T-helper 2 cell treated with Interferon-gamma antibody and Interleukin-4, amounts not matched to agents 100 ng/mL and 5 ng/mL, for 36 hours (primary cell): ENCODE measurements around the gene REEP6. TPM values are rescaled to one million over a fixed set of nuclear protein-coding genes. Genes with fewer than 3 reads are reported as not detected.
"Not testable (repeated sequence)": the region's sequence is repeated elsewhere in the genome, so short reads cannot be mapped to it uniquely, and the experiment has no call there.

Experiments
- intact Hi-C: fragments of 100-400 bp; cut with micrococcal nuclease; formaldehyde crosslinking; loops from one replicate; pipeline ENCODE4 v1.15.1; 2023
- total RNA-seq: library from RNA; stranded (reverse); gene quantifications from 2 replicates; pipeline ENCODE4 v1.2.3, GENCODE V29; 2022

REEP6 gene
- total RNA-seq, 1 donor from 2014 or later = 1.7 TPM

DNA sequence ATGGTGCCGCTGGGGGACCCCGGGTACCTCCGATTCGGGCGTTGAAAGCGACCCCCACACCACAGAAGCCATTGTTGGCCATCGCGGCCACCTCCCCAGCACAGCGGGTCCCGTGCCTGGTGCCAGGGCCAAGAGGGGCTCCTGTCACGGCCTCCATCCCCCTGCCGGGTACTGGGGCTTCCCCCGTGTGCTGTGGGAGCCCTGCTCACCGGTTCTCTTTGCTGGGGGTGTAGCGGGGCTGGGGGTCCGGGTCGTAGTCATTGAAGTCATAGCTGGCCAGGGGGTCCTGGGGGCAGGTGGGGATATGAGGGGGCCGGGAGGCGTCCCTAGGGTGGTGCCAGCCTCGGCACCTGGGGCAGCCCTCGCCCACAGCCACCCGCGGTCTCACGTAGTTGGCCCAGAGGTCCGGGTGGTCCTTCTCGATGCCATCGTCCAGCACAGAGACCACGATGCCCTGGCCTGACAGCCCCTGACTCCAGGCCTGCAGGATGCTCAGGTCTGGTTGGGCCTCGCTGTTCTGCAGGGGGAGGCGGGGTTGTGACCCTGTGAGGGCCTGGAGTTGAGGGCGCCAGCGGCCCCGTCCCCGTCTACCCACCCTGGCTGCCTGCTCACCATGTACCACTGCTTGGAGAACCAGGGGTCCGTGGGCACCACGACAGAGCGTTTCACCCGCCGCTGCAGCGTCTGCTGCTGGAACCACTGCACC lies 3.3 kb upstream of the REEP6 start:
- intact Hi-C loops = no loop called here

DNA sequence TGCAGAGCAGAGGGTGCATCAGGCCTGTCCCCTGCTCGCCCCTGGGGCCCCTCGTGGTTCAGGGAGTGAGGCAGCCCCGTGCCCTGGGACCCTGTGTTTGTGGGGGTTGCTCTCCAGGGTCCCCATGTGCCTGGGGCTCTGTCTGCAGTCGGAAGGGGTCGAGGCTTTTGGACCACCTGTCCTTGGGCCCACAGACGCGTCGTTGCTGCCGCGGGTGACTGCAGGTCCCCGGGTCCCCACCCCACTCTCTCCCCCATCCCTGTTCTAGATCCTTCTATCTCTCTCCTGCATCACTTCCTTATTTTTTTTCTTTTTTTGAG lies 2.7 kb upstream of the REEP6 start:
- intact Hi-C loops = no loop called here

DNA sequence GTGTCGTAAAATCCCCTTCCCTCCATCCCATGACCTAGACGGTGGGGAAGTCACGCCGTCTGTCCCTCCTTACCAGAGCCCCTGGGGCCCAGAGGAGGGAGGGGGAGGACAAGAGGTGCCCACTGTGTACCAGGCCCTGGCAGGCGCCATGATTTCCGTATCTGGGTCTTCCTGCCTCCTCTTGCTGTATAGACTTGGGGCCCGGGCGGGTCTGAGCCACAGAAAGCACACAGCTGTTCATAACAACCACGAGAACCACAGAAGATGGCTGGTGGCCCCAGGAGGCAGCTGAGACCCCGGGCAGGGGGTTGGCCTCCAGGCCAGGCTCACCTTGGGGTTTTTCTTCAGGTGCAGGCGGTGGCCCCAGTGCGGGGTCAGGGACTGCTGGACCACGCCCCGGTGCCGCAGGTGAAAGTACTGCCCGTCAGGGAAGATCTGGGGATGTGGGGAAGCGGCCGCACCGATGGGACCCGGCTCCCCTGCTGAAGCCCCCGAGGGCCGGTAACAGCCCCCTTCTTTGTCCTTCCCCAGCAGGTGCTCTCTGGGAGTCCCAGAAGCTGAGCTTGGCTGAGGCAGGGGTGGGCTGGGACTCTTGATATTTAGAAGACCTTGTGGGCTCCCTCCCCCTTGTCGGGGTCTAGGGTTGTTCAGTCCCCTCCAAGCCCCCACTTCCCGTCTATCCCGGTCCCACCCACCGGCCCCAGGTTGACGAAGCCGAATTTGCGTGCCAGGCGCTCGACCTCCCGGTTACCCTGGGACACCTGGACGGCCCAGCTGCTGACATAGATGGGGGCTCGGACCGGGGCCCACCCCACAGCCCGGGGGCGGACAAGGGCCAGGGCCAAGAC lies 1.3 kb upstream of the REEP6 start:
- intact Hi-C loops = loop anchor here (1.0 kb wide), 3 partner anchors 10 to 44 kb away; partner anchors contain the start of genes ADAMTSL5 and C19orf25

DNA sequence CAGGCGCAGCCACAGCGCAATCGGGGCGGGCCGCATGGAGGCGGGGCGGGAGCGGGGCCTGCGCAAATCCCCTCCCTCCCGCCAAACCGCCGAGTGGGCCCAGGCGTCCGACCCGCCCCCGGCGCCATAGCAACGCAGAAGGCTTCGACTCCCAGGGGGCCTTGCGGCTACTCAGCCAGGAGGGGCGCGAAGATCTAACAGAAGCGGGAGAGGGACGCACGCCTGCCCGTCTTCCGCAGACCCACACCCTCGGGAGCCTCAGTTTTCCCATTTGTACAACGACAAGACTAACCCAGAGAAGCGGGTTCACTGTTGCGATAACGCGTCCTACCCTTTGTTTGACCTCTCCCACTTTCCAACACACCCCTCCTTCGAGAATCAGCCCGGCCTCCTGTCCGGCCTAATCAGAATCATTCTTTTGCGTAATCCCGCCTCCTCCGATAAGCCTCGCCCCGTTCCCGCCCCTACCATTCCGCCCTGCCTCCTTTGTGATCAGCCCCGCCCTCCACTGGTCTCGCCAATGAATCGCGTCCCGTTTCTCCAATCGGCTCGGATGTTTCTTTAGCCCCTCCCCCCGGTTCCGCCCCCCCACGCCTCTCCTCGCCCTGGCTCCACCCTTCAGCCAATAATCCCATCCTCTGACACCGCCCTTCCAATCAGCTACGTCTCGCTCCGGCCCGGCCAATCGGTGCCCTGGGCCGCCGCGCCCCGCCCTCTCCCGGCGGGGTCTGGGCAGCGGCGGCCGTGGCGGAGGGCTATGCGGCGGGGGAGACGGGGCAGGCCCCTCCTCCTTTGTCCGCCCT lies 469 bp upstream of the REEP6 start, which contains the start of gene PCSK4:
Gene PCSK4 (minus strand): TSS at position 40 of the 803 bp plus-strand sequence. CDS start 4 bp downstream, at position 36.
- intact Hi-C loops = loop anchor here (1.0 kb wide), 3 partner anchors 11 to 45 kb away; partner anchors contain the start of genes ADAMTSL5 and C19orf25

DNA sequence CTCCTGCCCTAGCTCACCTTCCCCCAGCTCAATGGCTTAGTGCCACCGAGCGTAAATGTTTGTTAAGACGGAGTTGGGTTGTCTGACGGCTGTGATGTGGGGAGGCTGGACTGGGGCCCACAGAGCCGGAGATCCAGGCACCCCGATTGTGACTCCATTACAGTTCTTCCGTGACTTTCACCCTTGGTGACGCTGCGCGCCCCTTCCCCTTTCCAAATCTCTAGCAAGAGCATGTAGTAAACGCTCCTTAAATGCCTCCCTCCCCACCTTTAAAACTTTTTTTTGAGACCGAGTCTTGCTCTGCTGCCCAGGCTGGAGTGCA lies 829 bp downstream of the REEP6 start:
- intact Hi-C loops = no loop called here

DNA sequence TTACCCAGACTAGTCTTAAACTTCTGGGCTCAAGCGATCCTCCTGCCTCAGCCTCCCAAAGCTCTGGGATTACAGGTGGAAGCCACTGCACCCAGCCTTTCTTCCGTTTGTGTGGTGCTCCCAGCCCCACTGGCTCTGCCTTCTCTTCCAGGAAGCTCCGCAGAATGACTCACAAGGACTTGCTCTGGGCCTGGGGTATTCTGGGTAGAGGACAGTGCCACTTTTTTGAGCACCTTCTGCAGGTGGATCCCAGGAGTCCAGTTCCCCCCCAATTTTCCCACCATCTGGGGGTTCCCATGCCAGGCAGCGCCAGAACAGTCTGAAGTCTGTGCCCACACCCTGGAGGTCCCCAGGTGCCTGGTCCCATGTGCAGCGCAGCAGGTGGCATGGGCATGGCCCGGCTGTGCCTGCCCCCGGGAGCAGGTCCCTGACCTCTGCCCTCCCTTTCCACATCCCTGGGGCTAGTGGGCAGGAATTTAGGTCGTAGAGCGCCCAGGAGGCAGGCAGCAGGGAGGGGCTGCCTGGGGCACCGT lies 1.6 kb downstream of the REEP6 start:
- intact Hi-C loops = no loop called here

DNA sequence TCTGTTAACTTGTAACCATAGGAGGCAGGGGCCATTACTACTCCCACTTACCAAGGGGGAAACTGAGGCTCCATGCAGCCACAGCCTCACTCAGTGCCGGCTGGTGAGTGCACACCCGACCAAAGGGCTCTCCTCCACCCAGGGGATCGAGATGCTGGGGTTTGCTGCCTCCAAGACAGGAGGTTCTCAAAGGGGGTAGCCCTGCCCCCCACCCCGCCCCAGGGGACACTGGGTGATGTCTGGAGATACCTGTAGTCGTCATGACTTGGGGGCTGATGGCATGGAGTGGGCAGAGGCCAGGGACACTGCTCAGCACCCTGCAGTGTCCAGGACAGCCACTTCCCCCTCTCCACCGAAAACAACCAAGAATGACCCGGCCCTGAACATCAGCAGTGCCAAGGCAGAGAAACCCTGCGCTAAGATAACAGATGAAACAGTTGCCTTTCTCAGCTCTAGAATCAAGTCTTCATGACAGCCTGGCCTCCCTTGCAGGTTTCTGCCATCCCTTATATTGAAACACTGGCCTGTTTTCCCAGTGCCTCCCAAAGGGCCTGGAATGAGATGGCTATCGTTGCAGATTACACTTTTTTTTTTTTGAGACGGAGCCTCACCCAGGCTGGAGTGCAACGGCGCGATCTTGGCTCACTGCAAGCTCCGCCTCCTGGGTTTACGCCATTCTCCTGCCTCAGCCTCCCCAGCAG lies 3.3 kb downstream of the REEP6 start:
- intact Hi-C loops = no loop called here

DNA sequence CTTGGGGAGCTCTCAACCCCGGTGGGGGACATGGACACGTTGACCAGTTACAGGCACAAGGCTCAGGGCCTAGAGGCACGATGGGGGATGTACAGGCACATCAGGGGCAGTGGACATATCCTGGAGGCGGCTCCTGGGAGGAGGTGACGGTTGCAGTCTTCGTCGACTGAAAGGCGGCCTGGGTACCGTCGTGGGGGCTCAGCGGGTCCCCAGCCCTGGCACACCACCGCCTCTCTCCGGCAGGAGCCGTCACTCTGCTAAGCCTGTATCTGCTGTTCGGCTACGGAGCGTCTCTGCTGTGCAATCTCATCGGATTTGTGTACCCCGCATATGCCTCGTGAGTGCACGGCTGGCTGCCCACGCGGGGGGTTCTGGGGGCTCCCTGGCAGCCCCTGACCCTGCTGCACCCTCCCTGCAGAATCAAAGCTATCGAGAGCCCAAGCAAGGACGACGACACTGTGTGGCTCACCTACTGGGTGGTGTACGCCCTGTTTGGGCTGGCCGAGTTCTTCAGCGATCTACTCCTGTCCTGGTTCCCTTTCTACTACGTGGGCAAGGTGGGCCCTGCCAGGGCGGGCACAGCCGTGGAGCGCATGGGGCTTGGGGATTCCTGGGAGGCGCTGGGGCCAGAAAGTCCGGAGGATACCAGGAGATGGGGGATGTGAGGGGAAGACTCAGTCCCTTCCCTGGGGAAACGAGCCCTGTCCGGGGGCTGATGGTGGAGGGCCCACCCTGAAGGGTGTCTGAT lies 4.2 kb downstream of the REEP6 start:
- intact Hi-C loops = no loop called here

DNA sequence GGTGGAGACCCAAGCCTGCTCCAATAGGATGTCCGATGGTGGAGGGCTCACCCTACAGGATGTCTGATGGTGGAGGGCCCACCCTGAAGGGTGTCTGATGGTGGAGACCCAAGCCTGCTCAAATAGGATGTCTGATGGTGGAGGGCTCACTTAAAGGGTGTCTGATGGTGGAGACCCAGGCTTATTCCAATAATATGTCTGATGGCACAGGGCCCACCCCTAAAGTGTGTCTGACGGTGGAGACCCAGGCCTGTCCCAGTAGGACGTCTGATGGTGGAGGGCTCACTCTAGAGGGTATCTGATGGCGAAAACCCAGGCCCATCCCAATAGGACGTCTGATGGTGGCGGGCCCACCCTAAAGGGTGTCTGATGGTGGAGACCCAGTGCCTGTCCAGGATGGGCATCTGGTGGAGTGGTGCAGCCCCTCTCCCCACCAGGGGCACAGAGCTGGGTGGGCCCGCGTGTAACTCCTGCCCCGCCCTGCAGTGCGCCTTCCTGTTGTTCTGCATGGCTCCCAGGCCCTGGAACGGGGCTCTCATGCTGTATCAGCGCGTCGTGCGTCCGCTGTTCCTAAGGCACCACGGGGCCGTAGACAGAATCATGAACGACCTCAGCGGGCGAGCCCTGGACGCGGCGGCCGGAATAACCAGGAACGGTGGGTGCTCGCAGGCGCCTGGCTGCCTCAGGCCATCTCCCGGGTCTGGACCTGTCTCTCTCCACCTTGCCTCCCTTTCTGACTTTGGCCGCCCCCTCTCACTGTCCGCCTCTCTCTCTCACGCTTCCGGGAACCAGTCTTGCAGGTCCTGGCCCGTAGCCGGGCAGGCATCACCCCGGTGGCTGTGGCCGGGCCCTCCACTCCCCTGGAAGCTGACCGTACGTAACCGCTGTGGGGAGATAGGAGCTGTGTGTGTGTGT lies 5.1 kb downstream of the REEP6 start:
- intact Hi-C loops = no loop called here

DNA sequence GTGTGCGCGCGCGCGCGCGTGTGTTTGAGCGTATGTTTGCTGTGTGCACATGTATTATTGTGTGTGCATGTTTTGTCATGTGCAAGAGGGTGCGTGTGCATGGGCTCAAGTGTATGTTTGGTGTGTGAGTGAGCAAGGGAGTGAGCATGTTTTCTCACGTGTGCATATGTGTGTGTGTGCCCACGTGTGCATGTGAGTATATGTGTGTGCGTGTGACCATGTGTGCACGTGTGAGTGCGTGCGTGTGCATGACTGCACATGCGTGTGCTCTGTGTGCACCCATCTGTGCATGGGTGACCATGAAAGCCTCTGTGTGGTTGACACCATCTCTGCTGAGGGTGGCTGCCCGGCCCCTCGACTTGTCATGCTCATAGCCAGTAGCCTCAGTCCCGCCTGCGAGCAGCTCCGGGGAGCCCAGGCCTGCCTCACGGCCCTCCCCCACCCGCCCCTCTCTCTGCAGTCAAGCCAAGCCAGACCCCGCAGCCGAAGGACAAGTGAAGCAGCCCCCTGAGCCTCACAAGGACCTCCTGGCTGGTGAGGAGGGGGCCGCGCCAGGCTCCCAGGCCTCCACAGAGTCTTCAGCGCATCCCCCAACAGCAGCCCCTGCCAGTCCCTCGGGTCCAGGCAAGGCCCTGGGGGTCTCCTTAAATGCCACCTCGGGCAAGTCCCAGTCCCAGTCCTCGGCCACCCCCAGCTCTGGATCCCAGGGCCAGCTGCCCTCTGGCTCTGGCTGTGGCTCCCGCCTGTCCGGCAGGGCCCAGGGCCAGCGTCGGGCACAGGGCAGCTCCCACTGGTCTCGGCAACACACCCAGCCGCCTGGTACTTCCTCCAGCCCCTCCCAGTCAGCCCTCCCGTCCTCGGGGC lies 6.0 kb downstream of the REEP6 start:
- intact Hi-C loops = no loop called here

DNA sequence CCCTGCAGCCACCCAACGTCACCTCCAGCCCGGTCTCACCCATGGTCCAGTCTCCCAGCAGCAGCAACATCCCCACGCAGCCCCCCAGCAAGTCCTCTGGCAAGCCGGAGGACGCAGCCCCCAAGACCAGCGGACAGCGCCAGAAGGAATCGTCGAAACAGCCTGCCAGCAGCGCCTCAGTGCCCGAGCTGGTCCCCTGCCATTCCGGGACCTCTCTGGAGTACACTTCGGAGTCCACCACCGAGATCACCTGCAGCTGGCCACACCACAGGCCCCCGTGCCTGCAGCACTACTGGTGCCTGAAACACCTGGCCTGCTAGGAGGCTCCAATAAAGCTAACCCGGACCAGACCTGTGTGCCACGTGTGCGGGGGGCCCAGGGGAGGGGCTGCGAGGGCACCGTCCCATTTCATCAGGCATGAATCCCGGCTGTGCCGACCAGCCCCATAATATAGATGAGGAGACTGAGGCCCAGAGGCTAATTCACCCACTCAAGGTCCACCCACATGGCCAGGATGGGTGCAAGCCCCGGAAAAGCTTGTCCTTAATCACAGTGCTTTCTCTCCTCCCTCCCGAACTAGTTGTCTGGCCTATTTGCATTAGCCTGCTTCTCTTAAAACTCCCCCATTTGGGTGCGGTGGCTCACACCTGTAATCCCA lies 6.7 kb downstream of the REEP6 start:
- intact Hi-C loops = no loop called here

DNA sequence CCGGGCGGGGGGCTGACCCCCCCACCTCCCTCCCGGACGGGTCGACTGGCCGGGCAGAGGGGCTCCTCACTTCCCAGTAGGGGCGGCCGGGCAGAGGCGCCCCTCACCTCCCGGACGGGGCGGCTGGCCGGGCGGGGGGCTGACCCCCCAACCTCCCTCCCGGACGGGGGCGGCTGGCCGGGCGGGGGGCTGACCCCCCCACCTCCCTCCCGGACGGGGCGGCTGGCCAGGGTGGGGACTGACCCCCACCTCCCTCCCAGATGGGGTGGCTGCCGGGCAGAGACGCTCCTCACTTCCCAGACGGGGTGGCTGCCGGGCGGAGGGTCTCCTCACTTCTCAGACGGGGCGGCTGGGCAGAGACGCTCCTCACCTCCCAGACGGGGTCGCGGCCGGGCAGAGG lies 8.2 kb downstream of the REEP6 start:
- intact Hi-C loops = not testable (repeated sequence)

DNA sequence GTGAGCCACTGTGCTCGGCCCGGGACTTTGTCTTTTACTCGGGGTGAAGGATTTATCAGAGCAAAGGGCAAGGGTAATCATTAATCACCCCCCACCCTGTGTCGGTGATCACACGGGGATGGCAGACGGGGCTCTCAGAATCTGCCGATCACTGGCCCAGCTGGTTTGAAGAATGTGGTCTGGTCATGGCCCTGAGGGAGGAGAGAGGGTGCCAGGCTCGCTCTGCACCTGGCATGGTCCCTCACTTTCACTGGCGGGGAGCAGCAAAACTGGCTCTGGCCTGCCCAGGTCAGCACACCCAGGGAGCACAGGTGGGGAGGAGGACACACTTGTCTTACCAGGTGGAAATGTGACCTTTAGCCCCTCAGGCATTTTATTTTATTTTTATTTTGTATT lies 10.2 kb downstream of the REEP6 start:
- intact Hi-C loops = no loop called here

DNA sequence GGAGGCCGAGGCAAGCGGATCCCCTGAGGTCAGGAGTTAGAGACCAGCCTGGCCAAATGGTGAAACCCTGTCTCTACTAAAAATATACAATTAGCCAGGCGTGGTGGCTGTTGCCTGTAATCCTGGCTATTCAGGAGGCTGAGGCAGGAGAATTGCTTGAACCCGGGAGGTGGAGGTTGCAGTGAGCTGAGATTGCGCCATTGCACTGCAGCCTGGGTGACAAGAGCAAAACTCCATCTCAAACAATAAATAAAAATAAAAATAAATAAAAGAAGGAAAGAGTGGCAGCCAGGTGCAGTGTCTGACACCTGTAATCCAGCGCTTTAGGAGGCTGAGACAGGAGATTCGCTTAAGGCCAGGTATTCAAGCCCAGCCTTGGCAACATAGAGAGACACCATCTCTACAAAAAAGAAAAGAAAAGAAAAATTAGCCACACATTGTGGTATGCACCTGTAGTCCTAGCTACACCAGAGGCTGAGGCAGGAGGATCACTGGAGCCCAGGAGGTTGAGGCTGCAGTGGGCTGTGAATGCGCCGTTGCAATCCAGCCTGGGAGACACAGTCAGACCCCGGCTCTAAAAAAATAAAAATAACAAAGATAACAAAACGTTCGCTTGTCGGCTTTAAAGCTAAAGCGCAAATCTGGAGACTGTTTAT lies 11.6 kb downstream of the REEP6 start:
- intact Hi-C loops = no loop called here

DNA sequence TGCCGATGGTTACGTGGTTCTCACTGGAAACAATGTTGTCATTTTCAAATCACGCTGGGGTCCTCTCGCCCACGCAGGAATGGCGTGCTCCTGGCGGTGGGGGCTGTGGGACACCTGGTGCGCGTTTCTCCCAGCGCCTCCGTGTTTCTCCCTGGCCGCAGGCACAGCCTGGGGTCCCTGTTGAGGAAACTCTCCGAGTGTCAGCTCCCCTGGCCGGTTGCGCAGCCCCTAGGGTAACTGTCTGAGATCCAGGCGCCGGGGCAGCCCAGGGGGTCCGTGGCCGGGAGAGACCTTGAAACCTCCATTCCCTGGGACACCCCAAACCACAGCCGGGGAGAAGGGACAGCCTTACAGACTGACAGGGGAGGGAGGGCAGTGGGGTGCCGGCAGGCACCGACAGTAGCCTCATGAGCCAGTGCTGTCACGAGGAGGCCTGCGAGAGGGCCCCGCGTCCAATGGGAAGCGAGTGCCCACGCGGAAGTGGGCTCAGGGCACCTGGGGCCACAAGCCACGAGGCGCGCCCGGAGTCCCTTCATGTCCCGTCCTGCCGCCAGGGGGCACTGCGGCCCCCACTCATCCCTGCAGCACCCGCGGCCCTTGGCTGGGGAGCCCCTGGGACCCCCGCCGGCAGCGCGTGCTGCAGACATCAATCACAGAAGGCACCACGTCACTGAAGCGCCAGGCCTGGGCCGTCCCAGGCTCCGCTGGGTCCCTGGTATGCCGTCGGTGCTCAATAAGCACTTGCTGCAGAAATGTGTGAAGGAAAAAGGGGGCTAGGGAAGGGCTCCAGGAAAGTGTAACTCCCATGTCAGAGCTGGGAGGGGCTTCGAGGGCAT lies 12.3 kb downstream of the REEP6 start:
- intact Hi-C loops = no loop called here
